GM21367 (cell line): ENCODE measurements around the gene EDC3.
"Not testable (repeated sequence)": the region's sequence is repeated elsewhere in the genome, so short reads cannot be mapped to it uniquely, and the experiment has no call there.

Experiments
- ATAC-seq: cut with Tn5 transposase; IDR thresholded peaks from one replicate; pipeline ENCODE4 v1.9.1; 2021; ENCODE audit not compliant: unreplicated experiment

EDC3 gene

DNA sequence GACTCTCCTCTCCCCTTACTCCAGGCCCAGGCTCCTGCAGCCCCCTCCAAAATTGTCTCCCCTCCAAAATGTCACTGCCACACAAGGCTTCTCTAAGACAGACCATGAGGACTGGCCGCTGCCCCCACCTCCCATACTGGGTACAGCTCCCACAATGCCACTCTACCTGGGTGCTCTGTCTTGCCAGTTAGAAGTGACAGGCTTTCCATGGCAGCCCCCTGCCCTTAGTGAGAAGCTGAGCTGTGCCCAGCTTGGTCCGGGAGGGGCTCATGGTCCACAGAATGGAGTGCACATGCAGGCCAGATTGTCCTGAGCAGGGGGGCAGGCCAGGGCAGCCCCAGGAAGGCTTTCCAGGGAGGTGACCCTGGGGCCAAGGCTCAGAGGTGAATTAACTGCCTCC, 83.1 kb downstream of the EDC3 start:
- no peak for ATAC-seq

DNA sequence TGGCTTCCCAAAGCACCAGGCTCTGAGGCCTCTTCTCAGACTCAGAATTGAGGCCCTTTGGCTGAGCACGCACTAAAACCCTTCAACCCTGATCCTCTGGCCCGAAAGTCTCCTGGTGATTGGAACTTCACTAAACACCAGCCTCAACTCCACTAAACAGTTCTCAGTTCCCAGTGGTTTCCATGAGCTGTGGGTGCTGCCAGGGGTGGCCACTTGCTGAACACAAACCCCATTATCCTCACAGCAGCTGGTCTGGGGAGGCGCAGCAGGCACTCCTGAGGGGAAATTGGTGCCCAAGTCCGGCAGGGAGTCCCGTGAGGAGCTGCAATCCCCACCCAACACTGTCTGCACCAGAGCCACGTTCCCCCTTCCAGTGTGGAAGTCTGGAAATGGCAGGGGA, 84.0 kb downstream of the EDC3 start:
- no peak for ATAC-seq

DNA sequence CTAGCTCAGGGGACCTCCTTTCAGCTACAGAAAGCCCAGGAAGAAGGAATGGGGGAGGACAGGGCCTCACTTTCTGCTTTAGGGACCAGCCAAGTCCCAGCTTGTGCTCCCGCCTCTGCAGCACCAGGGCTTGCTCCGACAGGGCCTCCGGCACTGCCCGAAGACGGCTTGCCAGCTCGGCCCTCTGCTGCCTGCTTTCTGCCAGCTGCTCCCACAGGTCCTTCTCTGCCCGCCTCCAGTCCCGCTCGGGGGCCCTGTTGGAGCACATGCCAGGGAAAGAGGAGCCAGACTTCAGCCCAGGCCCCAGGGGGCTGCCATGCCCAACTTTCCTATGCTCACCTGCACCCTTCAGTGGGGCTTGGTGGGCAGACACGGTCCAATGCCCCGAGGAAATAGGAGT, 84.5 kb downstream of the EDC3 start:
- ATAC-seq: no peak

DNA sequence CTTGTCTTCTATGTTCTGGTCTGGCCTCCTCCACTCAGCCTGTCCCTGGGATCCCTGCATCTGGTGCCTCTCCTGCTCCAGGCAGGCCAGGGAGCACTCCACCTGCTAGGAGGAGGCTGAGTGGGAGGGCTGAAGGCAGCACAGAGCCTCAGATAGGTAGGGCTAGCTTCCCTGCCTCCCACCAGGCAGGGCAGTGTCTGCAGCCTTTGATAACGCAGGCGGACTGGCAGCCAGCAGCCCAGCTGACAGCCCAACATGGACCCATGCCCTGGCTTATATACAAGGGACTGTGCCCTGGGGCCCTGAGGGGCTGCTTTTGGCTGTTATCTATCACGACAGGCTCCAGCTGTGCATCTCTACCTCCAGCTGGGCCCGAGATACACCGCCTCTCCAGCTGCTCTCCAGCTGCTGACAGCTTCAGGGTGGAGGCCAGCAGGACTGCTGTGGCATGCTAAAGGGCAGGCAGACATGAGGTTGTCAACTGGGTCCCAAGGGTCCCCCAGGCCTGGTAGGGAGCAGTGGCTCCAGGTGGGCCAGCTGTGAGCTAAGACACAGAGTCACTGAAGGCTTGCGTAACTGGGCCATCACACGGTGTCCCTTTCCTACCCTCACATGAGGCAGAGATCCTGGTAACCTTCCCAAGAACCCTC, 85.4 kb downstream of the EDC3 start:
- ATAC-seq: no peak

DNA sequence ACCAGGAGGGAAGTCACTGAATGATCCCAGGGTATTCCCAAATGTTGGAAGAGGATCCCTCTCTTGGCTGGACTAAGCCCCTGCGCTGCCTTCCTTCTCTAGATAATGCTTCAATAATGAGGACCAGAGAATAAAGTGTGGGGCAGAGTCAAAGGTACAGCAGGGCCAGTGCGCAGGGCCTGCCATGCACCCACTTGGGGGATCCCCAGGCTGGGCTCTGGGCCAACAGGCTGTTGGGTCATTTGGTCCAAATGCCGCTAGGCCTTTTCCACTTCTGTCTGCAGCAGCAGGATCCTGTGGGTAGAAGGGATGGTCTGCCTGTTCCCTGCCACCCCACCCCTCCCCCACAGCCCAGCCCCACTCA, 85.9 kb downstream of the EDC3 start:
- ATAC-seq: no peak

DNA sequence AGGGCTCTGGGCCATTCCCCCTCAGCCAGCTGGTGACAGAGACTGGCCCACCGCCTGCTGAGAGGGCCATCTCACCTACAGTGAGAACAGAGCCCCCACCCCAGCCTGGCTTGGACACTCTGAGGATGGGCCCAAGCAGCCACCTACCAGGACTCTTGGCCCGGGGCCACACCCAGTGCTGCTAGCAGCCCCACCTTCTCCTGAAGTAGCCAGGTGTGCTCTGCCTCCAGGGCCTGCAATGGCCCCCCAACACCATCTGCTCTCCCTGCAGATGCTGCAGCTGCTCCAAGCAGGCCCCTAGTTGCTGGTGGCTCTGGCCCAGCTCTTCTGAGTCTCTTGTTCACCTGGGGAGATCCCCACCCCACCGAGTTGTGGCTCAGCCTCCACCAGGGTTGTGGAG, 87.0 kb downstream of the EDC3 start:
- ATAC-seq: no peak

DNA sequence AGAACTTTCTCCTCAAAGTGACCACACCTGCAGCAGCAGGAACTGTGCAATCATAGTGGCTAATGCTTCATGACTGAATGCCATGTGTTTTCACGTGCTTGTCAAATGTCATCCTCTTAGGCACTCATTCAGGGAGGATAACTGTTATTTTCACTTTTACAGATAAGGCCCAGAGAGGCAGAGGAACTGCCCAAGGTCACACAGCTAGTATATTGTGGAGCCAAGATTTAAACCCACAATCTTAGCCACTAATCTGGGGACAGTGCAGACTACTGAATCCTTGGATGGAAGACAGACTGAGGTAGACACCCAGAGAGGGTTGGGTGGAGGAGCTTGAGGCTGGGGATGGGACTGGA, 90.1 kb downstream of the EDC3 start:
- ATAC-seq: no peak

DNA sequence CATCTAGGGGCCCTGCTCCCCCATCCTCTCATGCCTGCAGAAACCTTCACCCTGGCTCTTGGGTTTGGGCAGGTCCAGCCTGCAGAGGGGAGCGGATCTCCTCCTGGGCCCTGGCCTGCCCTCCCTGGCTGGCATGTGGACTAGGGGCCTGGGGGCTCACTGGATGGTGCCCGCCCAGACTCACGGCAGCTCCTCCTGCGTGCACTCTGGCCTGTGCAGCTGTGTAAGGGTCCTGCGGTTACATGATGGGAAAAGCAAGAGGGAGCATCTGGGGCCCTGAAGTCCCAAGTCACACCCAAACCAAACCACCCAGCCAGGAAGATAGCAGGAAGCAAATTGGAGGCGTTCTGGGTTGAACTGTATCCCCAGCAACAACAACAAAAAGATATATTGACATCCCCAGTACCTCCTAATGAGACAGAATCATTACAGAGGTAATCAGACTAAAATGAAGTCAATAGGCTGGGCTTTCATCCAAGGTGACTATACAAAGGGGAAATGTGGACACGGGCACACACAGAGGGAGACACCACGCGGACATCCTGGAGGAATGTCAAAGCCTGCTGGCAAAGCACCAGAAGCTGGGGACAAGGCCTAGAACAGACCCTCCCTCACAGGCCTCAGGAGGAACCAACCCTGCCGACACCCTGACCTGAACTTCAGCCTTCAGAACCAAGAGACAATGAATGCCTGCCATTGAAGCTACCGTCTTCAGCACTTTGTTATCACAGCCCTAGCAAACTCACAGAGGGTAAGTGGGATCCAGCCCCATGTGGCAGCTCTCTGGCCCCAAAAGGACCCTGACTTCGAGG, 90.6 kb downstream of the EDC3 start:
- ATAC-seq: no peak

DNA sequence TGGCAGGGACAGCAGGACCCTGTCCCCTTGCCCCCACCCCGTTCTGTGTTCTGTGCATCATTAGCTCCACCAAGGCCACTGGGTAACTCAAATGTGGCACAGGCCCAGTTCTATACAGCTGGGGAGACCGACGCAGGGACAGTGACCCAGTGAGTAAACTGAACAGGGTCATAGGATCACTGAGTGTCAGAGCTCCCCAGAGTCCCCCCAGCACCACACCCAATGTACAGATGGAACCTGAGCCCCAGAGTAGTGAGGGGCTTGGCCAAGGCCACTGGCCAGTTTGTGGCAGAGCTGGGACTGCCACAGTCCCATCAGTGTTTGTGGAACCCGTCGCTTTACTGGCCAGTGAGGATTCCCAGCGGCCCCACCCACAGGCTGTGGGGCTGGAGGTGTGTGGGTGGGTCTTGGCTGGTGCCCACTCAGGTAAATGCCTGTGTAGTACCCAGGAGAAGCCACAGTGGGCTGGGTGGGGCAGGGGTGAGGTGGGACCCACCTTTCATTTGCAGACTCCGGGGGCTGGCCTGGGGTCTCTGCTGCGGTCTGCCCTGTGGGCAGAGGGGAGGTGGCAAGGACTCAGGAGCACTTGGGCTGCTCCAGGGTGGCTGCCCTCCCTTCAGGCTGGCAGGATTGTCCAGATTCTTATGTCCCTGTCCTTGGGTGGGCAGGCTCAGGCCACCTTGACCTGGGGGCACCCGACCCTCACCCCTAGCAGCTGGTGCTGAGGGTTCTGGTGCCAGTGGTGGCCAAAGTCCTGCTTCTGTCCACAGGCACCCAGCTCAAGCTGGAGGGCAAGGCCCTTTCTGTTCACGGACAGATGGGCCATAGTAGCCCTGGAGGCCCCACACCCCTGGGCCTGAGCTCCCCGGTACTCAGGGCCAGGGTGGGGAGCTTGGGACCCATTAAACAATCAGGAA, 91.8 kb downstream of the EDC3 start:
- ATAC-seq: no peak

DNA sequence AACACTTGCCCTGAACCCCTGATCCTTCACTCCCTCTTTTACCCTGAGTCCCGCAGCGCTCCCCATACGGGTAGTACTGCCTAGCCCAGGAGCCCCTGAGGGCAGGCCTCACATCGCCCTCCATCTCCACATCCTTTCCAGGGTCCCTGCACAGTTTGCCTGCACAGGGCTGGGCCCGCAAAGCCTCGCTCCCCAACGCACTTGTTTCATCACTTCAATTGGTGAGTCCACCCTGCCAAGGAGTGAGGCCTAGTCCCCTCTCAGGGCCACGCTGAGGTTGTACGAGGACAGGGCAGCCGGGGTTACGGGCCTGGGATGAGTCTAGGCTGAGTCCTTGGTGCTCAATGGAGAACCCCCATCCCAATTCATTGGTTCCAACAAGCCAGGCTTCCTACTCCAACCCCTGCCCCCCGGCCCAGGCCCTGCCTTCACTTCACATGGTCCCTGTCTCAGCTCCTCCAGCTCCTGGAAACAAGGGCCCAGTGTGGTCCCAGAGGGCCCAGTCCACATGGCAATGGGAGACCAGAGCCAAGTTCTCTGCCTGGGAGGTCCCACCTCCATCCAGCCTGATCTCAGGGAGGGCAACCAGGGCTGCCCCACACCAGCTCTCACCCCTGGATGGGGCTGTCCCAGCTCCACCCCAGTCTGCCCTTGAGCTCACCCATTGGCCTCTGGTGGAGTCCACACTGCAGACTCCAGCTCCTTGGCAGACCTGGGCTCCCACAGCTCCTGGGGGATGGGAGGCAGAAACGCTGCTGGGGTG, 92.6 kb downstream of the EDC3 start:
- no peak for ATAC-seq

DNA sequence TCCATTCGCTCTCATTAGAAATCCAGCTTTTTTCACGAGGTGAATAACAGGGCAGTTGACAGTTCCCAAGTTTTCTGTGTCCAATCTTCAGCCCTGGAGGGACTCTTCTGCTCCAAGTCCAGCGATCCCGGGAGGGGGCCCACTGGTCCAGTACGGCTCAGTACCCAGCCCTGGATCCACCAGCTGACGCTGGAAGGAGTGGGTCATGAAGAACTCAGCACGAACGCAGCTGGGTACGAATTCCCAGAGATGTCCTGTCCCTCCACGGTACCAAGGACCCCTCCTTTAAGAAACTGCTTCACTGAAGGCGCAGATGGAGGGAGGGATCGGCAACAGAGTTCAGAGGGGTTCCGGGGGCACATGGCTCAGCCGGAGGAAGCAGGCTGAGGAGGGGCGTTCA, 96.7 kb downstream of the EDC3 start:
- ATAC-seq: no peak

DNA sequence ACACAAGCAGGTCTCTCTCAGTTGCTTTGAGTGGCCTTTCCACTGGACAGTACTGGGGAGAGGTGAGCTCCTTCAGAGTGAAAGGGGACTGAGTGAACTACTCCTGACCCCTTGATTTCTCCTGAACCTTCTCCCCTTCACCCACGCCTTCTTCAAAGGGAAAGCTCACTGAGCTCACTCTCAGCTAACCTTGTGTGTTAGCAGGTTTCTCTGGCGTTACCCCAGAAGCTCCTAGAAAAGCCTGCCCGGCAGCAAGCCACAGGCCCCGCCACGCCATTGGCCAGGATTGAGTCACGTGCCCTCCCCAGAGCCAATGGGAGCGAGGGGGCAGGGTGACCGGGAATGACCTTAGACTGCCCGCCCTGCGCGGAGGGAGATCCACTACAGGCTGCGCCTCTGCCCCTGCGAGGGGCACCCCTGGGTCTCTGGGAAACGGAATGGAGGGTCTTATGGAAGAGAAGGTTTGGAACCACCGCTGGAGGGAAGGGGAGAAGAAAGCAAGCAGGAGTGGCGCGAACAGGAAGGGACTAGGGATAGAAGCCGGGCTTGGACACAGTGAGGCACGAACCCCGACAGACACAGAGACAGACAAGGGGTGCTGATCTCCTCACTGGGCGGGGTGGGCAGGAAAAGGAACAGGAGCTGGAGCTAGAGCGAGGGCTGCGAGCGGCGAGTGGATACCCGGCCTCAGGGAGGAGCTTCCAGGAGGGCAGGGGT, 97.5 kb downstream of the EDC3 start:
- ATAC-seq: peak; percentile 80

DNA sequence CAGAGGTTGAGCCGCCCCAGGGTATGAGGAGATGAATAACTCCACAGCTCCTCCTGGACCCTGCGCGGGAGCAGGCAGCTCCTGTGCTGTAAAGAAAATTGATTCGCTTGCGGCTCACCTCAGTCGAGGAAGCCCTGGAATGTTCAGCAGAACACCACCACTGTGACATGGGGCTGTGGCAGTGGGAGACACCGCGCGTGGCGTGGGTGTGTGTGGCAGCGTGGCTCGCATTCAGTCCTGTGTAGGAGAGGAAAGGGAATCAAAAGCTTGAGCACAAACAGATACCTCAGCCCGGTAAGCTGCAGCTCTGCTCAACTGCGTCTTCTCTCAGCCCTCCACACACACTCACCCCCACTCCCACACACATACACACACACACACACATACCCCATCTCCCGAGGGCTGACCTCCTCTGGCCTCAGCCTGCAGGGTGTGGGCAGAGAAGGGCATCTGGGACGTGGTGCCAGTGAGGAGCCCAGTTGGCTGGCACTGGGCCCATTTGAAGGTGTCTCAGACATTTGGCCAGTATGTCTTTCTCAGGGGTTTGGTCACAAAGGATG, 98.6 kb downstream of the EDC3 start:
- not testable (repeated sequence) for ATAC-seq

DNA sequence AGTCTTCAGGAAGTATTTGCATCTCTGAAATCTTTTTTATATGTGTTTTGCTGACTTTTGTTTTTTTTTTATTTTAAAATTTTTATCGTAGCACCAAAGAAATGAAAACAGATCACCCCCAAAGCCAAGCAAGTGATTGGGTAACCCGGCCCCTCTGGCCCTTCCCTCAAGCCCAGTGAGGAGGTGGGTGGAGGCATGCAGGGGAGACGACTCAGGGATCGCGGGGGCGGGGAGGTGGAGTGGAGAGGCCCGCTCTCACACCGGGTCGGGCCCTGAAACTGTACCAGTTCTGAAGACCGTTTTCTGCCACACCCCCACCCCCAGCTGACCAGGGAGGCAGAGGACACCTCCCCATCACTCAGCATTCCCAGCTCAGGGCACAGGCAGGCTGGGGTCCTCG, 99.1 kb downstream of the EDC3 start:
- ATAC-seq: not testable (repeated sequence)

DNA sequence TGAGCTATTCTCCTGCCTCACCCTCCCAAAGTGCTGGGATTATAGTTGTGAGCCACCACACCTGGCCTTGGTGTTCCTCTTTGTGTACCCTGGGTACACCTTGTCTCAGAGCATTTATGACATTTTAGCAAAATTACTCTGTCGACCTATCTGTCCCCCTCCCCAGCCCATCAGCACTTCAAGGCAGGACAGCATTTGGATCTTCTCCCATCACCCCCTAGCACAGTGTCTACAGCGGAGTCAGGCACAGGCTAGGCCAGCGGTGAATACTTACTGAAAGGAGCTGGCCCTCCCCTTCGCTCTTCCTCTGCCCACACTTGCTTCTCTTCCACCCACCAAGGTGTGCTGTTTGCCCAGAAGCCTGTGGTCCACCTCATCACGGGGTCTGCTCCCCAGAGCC, 100.6 kb downstream of the EDC3 start:
- ATAC-seq: no peak

DNA sequence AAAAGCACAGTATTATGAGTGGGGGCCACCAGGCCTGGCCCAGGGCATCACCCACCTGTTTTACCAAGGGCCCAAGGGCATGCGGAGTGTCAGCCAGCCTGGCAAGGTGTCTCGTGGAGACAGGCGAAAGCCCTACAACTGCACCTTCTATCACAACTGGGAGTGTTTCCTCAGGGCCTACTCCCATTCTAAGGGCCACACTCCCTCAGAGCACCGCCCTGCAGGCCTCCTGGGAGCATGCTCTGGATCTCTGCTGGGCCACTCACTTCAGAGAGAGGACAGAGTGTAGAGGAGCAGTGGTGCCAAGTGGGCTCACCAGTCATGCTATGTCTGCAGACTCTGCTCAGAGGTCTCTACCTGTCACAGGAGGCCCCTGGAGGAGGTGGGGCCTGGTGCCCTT, 101.4 kb downstream of the EDC3 start:
- ATAC-seq: no peak

DNA sequence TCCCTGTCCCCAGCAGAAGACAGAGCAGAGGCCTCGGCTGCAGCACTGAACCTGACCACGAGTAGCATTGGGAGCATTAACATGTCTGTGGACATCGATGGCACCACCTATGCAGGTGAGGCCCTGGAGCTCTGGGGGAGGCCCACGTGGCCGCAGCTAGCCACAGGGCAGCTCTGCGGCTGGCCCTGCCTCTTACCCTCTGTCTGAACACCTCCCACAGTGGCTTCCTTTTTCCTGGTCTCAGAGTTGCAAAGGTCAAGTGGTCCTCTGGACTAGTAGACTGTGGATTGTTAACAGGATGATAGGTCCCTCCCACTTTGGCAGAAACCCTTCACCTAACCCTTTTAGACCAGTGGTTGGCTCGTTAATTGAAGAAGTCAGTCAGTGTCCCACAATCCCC, 102.7 kb downstream of the EDC3 start:
- ATAC-seq: no peak

DNA sequence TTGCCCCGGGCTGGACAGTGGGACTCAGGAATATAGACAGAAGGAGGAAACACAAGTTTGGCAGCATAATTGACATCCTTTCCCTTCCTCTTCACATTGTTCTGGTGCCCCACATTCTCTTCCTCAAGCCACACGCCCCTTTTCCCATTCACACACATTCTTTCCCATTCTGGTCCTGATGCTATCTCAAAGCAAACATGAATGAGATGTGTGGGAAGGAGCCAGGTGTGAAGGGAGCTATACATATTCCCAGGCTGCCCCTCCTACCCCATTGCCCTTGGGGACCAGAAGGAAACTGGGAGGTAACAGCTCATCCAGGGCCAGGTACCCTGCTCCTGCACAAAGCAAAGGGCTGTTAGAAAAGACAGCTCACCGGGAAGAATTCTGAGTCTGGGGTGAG, 103.6 kb downstream of the EDC3 start:
- ATAC-seq: no peak

DNA sequence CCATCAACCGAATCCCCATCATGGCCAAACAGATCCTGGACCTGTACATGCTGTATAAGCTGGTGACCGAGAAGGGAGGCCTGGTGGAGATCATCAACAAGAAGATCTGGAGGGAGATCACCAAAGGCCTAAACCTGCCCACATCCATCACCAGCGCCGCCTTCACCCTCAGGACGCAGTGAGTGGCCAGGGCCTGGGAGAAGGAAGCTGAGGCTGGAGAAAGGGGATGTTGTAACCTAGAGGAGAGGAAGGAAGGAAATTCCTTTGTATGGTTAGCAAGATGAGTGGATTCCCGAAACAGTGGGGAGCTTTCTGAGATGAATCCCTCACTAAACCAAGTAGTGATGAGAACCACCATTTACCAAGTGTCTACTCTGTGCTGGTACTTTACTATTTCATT, 106.0 kb downstream of the EDC3 start:
- no peak for ATAC-seq

DNA sequence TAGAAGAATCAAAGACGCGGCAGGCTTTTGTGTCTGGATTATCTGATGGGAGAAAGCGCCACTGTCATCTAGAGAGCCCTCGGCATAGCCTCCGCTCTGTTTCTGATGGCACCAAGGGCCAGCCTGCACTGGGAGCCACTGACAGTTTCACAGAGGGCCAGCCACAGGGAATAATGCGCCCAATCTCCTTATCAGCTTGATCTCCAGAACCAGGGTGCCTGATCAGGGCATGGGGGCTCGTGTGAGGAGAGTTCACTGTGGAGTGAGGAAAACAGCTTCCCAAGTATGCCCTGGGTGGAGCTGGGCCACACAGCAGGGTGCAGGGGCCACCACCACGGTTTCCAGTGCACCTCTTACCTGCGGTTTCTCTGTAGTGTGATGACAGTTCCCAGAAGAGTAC, 110.0 kb downstream of the EDC3 start:
- ATAC-seq: no peak
